OCI-LY7 (cell line): ENCODE data around the gene PIGQ. TPM values are rescaled to one million over a fixed set of nuclear protein-coding genes. Genes with fewer than 3 reads are reported as not detected.

Experiments used
- BruUV-seq: library from RNA; stranded (reverse); fragments of 400-500 nt; replicated peaks from 2 replicates; lab custom pipeline; 2021; lab: Mats Ljungman, UMichigan
- CTCF ChIA-PET: fragments of 300-600 bp; sonication (Branson Sonifier 250); formaldehyde crosslinking; loops from one replicate; lab custom pipeline; 2022; ENCODE audit warnings: antibody characterized with exemption; ENCODE audit not compliant: unreplicated experiment; lab: Charles Lee
- POLR2A ChIA-PET: fragments of 300-600 bp; sonication (Branson Sonifier 250); formaldehyde crosslinking; loops from one replicate; lab custom pipeline; 2022; ENCODE audit warnings: antibody characterized with exemption; lab: Charles Lee
- DNase-seq: peaks from one replicate; pipeline ENCODE4 v3.0.0-alpha.2; 2015; ENCODE audit warnings: low spot score
- H2AFZ ChIP-seq: fragments of 200-600 bp; sonication (generic), shearing (Covaris generic); 2 replicates; pipeline ENCODE4 v1.6.1; 2014; ENCODE audit warnings: mild to moderate bottlenecking, antibody characterized with exemption, low read length, moderate library complexity
- H3K27ac ChIP-seq: fragments of 200-600 bp; sonication (generic); 2 replicates; pipeline ENCODE4 v1.5.1; 2014; ENCODE audit warnings: mixed run types, low read depth, mild to moderate bottlenecking, moderate library complexity, low read length, inconsistent platforms; ENCODE audit not compliant: poor library complexity, severe bottlenecking
- H3K36me3 ChIP-seq: fragments of 200-600 bp; sonication (generic); 2 replicates; pipeline ENCODE4 v1.6.1; 2014; ENCODE audit warnings: mild to moderate bottlenecking, antibody characterized with exemption, low read length, moderate library complexity, mixed read lengths; ENCODE audit not compliant: insufficient read depth
- H3K4me1 ChIP-seq: fragments of 200-600 bp; sonication (generic); 2 replicates; pipeline ENCODE4 v1.5.1; 2014; ENCODE audit warnings: mild to moderate bottlenecking, low read length; ENCODE audit not compliant: insufficient read depth, poor library complexity, severe bottlenecking
- H3K4me2 ChIP-seq: fragments of 200-600 bp; sonication (generic); 2 replicates; pipeline ENCODE4 v1.6.1; 2014; ENCODE audit warnings: mild to moderate bottlenecking, low read length
- H3K4me3 ChIP-seq: fragments of 200-600 bp; sonication (generic); 2 replicates; pipeline ENCODE4 v1.5.1; 2014; ENCODE audit warnings: mild to moderate bottlenecking, low read depth, low read length; ENCODE audit not compliant: poor library complexity, severe bottlenecking
- H3K79me2 ChIP-seq: fragments of 200-600 bp; sonication (generic); 2 replicates; pipeline ENCODE4 v1.6.1; 2016; ENCODE audit warnings: low read depth, mild to moderate bottlenecking, low read length, moderate library complexity, mixed read lengths; ENCODE audit not compliant: insufficient read depth
- H3K9me2 ChIP-seq: fragments of 200-600 bp; sonication (generic); 2 replicates; pipeline ENCODE4 v1.6.1; 2016; ENCODE audit warnings: mild to moderate bottlenecking, low read length, mixed read lengths; ENCODE audit not compliant: insufficient read depth
- H3K9me3 ChIP-seq: fragments of 200-600 bp; sonication (generic); 2 replicates; pipeline ENCODE4 v1.6.1; 2014; ENCODE audit warnings: mild to moderate bottlenecking, mixed run types, low read length, mixed read lengths
- H4K20me1 ChIP-seq: fragments of 200-600 bp; sonication (generic); 2 replicates; pipeline ENCODE4 v1.6.1; 2014; ENCODE audit warnings: mild to moderate bottlenecking, antibody characterized with exemption, low read length, moderate library complexity, mixed read lengths; ENCODE audit not compliant: insufficient read depth
- EZH2phosphoT487 ChIP-seq: fragments of 200-600 bp; sonication (generic); IDR thresholded peaks from 2 replicates; pipeline ENCODE4 v1.6.1; 2018; ENCODE audit warnings: low read depth, borderline replicate concordance, mild to moderate bottlenecking, mixed run types, antibody characterized with exemption, low read length, moderate library complexity, mixed read lengths
- intact Hi-C: fragments of 100-400 bp; cut with micrococcal nuclease; formaldehyde crosslinking; loops from one replicate; pipeline ENCODE4 v1.10.0; 2022; ENCODE audit not compliant: unreplicated experiment
- total RNA-seq, 2 experiments: library from RNA; depleted of rRNA in 1 of 2; stranded (reverse); fragments of >200 nt in 1 of 2; shearing (Covaris generic) in 1 of 2; gene quantifications; 2 replicates each; pipeline ENCODE4 v1.2.3, GENCODE V29; 2014 to 2022
- TF ChIP-seq, protein P1 (sequence below): fragments of 200-600 bp; sonication (generic); conservative IDR thresholded peaks from 2 replicates; pipeline ENCODE4 v1.5.1; 2014; ENCODE audit warnings: mild to moderate bottlenecking, antibody characterized with exemption, low read length, moderate library complexity, mixed read lengths

PIGQ gene
- total RNA-seq, 2 experiments from 2014 or later: 39.0 to 54.2 TPM

GRCh38 chr16:537415-538335 is 32.1 kb upstream of the PIGQ start:
- H2AFZ ChIP-seq: no peak overlapping the region
- H4K20me1 ChIP-seq: no peaks in the 10 kb centered on the region
- H3K4me3 ChIP-seq: no peak overlapping the region
- H3K79me2 ChIP-seq: peaks cover 3% of the 10 kb centered on the region; the same call in 1 of the 2 replicates
- no peak for TF ChIP-seq EZH2phosphoT487
- TF ChIP-seq, protein P1, sequence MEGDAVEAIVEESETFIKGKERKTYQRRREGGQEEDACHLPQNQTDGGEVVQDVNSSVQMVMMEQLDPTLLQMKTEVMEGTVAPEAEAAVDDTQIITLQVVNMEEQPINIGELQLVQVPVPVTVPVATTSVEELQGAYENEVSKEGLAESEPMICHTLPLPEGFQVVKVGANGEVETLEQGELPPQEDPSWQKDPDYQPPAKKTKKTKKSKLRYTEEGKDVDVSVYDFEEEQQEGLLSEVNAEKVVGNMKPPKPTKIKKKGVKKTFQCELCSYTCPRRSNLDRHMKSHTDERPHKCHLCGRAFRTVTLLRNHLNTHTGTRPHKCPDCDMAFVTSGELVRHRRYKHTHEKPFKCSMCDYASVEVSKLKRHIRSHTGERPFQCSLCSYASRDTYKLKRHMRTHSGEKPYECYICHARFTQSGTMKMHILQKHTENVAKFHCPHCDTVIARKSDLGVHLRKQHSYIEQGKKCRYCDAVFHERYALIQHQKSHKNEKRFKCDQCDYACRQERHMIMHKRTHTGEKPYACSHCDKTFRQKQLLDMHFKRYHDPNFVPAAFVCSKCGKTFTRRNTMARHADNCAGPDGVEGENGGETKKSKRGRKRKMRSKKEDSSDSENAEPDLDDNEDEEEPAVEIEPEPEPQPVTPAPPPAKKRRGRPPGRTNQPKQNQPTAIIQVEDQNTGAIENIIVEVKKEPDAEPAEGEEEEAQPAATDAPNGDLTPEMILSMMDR: no peak
- no peaks in the 10 kb centered on the region for H3K9me3 ChIP-seq
- peaks cover 23% of the 10 kb centered on the region for H3K36me3 ChIP-seq
- H3K4me1 ChIP-seq: no peaks in the 10 kb centered on the region
- ChIA-PET POLR2A (no interaction called here), CTCF (interaction anchor here (0.6 kb wide), 1 partner anchor 40 kb away, joined by 4 read pairs; no protein-coding TSS in a partner anchor)
- no peaks in the 10 kb centered on the region for H3K9me2 ChIP-seq
- DNase-seq: no peak
- no peak overlapping the region for H3K4me2 ChIP-seq
- H3K27ac ChIP-seq: no peak overlapping the region
- intact Hi-C loops: no loop called here
- BruUV-seq: no TSS peak

- CTCF ChIA-PET: no interaction called here
These were observed 29.8 kb upstream of the PIGQ start for GRCh38 chr16:539901-540530.

More at GRCh38 chr16:539901-540530, 29.8 kb upstream of the PIGQ start:
- Histone ChIP-seq H2AFZ (no peak overlapping the region), H4K20me1 (no peaks in the 10 kb centered on the region), H3K9me3 (no peaks in the 10 kb centered on the region), H3K4me3 (no peak overlapping the region), H3K9me2 (no peaks in the 10 kb centered on the region), H3K79me2 (peaks cover 3% of the 10 kb centered on the region; the same call in 1 of the 2 replicates), H3K27ac (no peak overlapping the region), H3K36me3 (peaks cover 30% of the 10 kb centered on the region), H3K4me2 (no peak overlapping the region), H3K4me1 (no peaks in the 10 kb centered on the region)
- POLR2A ChIA-PET: interaction anchor here (0.6 kb wide), 1 partner anchor 427 kb away, joined by 3 read pairs; no protein-coding TSS in a partner anchor
- intact Hi-C loops: no loop called here
- BruUV-seq: no TSS peak
- DNase-seq: no peak
- TF ChIP-seq EZH2phosphoT487: no peak
- TF ChIP-seq, protein P1: no peak
